Neural cell (in vitro differentiated cells): ENCODE results near the gene PRKAR1B. TPM values are rescaled to one million over a fixed set of nuclear protein-coding genes. Genes with fewer than 3 reads are reported as not detected.

Experiments
- H2AFZ ChIP-seq: fragments of 200-600, 300-800 bp; sonication (generic), shearing (Covaris generic); 2 replicates; pipeline ENCODE4 v1.6.0; 2014; ENCODE audit warnings: low read depth, mild to moderate bottlenecking, antibody characterized with exemption, low read length, moderate library complexity
- H3F3A ChIP-seq: fragments of 200-600 bp; shearing (Covaris generic); 2 replicates; pipeline ENCODE4 v1.6.1; 2016; ENCODE audit warnings: mild to moderate bottlenecking, moderate library complexity, mixed read lengths, antibody characterized with exemption, low read length; ENCODE audit not compliant: insufficient read depth, poor library complexity, severe bottlenecking
- H3K27ac ChIP-seq: fragments of 200-600, 300-800 bp; sonication (generic), shearing (Covaris generic); 2 replicates; pipeline ENCODE4 v1.5.1; 2014; ENCODE audit warnings: mild to moderate bottlenecking, low read length, moderate library complexity
- H3K27me3 ChIP-seq: fragments of 300-800, 200-600 bp; sonication (generic), shearing (Covaris generic); 2 replicates; pipeline ENCODE4 v1.6.0; 2014; ENCODE audit warnings: mild to moderate bottlenecking, low read depth, low read length, moderate library complexity; ENCODE audit not compliant: insufficient read depth
- H3K36me3 ChIP-seq: fragments of 300-800, 200-600 bp; sonication (generic), shearing (Covaris generic); 2 replicates; pipeline ENCODE4 v1.5.1; 2014; ENCODE audit warnings: mild to moderate bottlenecking, antibody characterized with exemption, low read length, moderate library complexity; ENCODE audit not compliant: insufficient read depth
- H3K4me2 ChIP-seq: fragments of 300-800, 200-600 bp; sonication (generic), shearing (Covaris generic); 2 replicates; pipeline ENCODE4 v1.6.0; 2014; ENCODE audit warnings: mild to moderate bottlenecking, low read length
- H3K4me3 ChIP-seq: fragments of 300-800, 200-600 bp; sonication (generic), shearing (Covaris generic); 2 replicates; pipeline ENCODE4 v1.5.1; 2014; ENCODE audit warnings: mild to moderate bottlenecking, low read length, moderate library complexity
- H3K79me2 ChIP-seq: fragments of 200-600 bp; shearing (Covaris generic); replicated peaks from 2 replicates; pipeline ENCODE4 v1.6.0; 2014; ENCODE audit warnings: mild to moderate bottlenecking, low read length, moderate library complexity; ENCODE audit not compliant: insufficient read depth
- H3K9ac ChIP-seq: fragments of 300-800, 200-600 bp; sonication (generic), shearing (Covaris generic); 2 replicates; pipeline ENCODE4 v1.6.1; 2016; ENCODE audit warnings: mild to moderate bottlenecking, low read length, mixed read lengths
- H3K9me2 ChIP-seq: fragments of 200-600 bp; shearing (Covaris generic); 2 replicates; pipeline ENCODE4 v1.6.1; 2016; ENCODE audit warnings: mild to moderate bottlenecking, low read length, mixed read lengths; ENCODE audit not compliant: insufficient read depth
- H3K9me3 ChIP-seq: fragments of 200-600, 300-800 bp; sonication (generic), shearing (Covaris generic); 2 replicates; pipeline ENCODE4 v1.6.1; 2016; ENCODE audit warnings: mild to moderate bottlenecking, mixed run types, low read length, moderate library complexity, mixed read lengths
- H4K20me1 ChIP-seq: fragments of 200-600 bp; shearing (Covaris generic); 2 replicates; pipeline ENCODE4 v1.6.1; 2016; ENCODE audit warnings: mild to moderate bottlenecking, mixed run types; ENCODE audit not compliant: insufficient read depth
- CTCF ChIP-seq: fragments of 450-650 bp; IDR thresholded peaks from 2 replicates; pipeline ENCODE4 v1.5.1; 2014; ENCODE audit warnings: antibody characterized with exemption, mild to moderate bottlenecking, moderate library complexity; ENCODE audit not compliant: poor library complexity, severe bottlenecking
- EP300 ChIP-seq: fragments of 450-650 bp; conservative IDR thresholded peaks from 2 replicates; pipeline ENCODE4 v1.6.1; 2014; ENCODE audit warnings: antibody characterized with exemption, mild to moderate bottlenecking, moderate library complexity; ENCODE audit not compliant: poor library complexity, severe bottlenecking
- EZH2 ChIP-seq: fragments of 200-600, 300-800 bp; shearing (Covaris generic), sonication (generic); IDR thresholded peaks from 2 replicates; pipeline ENCODE4 v1.6.1; 2014; ENCODE audit warnings: antibody characterized with exemption, low read length, borderline replicate concordance, mild to moderate bottlenecking; ENCODE audit not compliant: insufficient read depth, poor library complexity, severe bottlenecking
- MXI1 ChIP-seq: fragments of 450-650 bp; conservative IDR thresholded peaks from 2 replicates; pipeline ENCODE4 v1.6.1; 2014; ENCODE audit warnings: antibody characterized with exemption, mild to moderate bottlenecking; ENCODE audit not compliant: poor library complexity, severe bottlenecking
- POLR2AphosphoS5 ChIP-seq: IDR thresholded peaks from 2 replicates; pipeline ENCODE4 v1.6.1; 2012
- RAD21 ChIP-seq: fragments of 450-650 bp; conservative IDR thresholded peaks from 2 replicates; pipeline ENCODE4 v1.6.1; 2014; ENCODE audit warnings: antibody characterized with exemption, mild to moderate bottlenecking, moderate library complexity
- REST ChIP-seq: IDR thresholded peaks from 2 replicates; pipeline ENCODE4 v1.6.1; 2012; ENCODE audit warnings: borderline replicate concordance
- SMC3 ChIP-seq: fragments of 450-650 bp; conservative IDR thresholded peaks from 2 replicates; pipeline ENCODE4 v1.6.1; 2014; ENCODE audit warnings: antibody characterized with exemption, mild to moderate bottlenecking, moderate library complexity; ENCODE audit not compliant: poor library complexity
- TAF1 ChIP-seq: IDR thresholded peaks from 2 replicates; pipeline ENCODE4 v1.6.1; 2012; ENCODE audit warnings: low read depth
- polyA plus RNA-seq: library from polyadenylated mRNA; depleted of rRNA; stranded (reverse); fragments of >200 nt; gene quantifications from 2 replicates; pipeline ENCODE4 v1.2.3, GENCODE V29; 2014

The PRKAR1B gene
- polyA plus RNA-seq, 1 donor from 2014 or later: 38.6 TPM

DNA sequence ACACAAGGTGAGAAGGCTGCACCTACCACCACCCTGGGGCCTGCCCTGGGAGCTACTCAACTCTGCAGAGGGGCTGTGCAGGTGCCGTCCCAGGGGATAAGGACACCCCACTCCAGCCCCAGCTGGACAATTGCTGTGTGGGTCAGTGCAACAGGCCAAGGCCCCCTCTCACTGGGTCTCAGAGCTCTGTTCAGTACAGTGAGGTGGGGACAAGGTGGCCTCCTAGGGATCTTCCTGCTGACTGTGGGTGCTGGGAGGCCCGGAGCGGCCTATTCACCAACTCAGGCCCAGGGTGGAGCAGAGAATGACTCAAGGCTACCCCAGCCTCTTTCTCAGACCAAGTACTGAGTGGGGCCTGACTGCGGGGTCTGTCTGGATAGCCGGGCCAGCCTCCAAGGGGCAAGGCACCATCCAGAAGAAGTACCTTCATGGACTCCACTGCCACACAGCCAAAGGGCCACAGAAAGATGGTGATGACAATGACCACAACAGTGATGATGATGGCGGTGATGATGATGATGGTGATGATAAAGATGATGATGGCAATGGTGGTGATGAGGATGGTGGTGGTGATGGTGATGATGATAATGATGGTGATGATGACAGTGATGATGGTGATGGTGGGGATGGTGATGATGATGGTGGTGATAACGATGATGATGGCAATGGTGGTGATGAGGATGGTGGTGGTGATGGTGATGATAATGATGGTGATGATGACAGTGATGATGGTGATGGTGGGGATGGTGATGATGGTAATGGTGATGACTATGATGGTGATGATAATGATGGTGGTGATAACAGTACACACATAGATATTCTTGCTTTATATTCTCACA lies 60.4 kb downstream of the PRKAR1B start:
- Histone ChIP-seq H3K79me2 (no peaks in the 10 kb centered on the region), H3K36me3 (no peaks in the 10 kb centered on the region), H3K9me2 (no peaks in the 10 kb centered on the region), H2AFZ (no peak overlapping the region), H3K27ac (no peak overlapping the region), H3K27me3 (no peaks in the 10 kb centered on the region), H4K20me1 (no peaks in the 10 kb centered on the region), H3K4me3 (no peak overlapping the region), H3K9me3 (no peaks in the 10 kb centered on the region), H3F3A (no peaks in the 10 kb centered on the region), H3K9ac (no peak overlapping the region), H3K4me2 (no peak overlapping the region)
- TF ChIP-seq CTCF: no peak
- TF ChIP-seq POLR2AphosphoS5: no peak
- TF ChIP-seq EZH2: no peak
- no peak for TF ChIP-seq EP300
- TF ChIP-seq REST: no peak
- no peak for TF ChIP-seq SMC3
- TF ChIP-seq RAD21: no peak

DNA sequence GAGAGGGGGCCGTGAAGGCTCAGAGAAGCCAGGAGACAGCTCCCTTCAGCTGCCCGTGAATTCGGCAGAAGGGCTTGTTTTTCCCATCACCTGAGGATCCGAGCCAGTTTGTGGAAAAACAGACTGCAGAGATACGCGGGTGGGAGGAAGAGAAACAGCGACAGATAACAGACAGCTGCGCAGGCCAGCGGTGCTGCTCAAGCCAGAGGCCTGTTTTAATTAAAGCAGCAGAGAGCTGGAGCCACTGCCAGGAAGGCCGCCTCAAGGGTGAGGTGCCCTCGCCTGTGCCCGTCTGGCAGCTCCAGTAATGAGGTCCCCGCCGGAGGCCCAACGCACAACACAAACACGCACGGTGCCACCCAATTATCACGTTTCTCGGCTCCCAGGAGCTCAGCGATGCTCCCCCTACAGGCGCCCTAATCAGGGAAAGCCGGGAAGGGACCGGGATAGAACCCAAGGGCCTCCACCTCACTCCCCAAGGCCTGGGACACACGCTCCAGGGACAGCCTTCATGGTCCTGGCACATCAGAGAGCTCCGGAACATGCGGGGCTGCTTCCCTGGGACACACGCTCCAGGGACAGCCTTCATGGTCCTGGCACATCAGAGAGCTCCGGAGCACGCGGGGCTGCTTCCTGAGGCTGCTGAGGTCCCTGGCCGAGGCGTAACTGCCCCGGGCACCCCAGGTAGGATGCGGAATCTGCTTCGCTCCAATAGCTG lies 61.2 kb downstream of the PRKAR1B start:
- H3K4me2 ChIP-seq: no peak overlapping the region

More for the DNA sequence above, 61.2 kb downstream of the PRKAR1B start:
- no peaks in the 10 kb centered on the region for H3F3A ChIP-seq
- H2AFZ ChIP-seq: no peak overlapping the region
- no peaks in the 10 kb centered on the region for H3K36me3 ChIP-seq
- H3K9ac ChIP-seq: no peak overlapping the region
- no peak overlapping the region for H3K4me3 ChIP-seq
- no peaks in the 10 kb centered on the region for H3K79me2 ChIP-seq
- no peaks in the 10 kb centered on the region for H3K9me2 ChIP-seq
- no peaks in the 10 kb centered on the region for H4K20me1 ChIP-seq
- TF ChIP-seq RAD21: no peak
- no peak for TF ChIP-seq MXI1
- TF ChIP-seq REST: no peak
- TF ChIP-seq EP300: no peak
- TF ChIP-seq TAF1: no peak
- TF ChIP-seq POLR2AphosphoS5: no peak
- no peak for TF ChIP-seq CTCF
- TF ChIP-seq EZH2: no peak
- no peak for TF ChIP-seq SMC3
- H3K9me3 ChIP-seq: no peaks in the 10 kb centered on the region
- no peak overlapping the region for H3K27ac ChIP-seq
- H3K27me3 ChIP-seq: no peaks in the 10 kb centered on the region
